K562 (cell line): ENCODE measurements around the gene RTN4. TPM values are rescaled to one million over a fixed set of nuclear protein-coding genes. Genes with fewer than 3 reads are reported as not detected.

Experiments used
- ARNT ChIP-seq, 2 experiments: fragments of 450-650 bp; IDR thresholded peaks; 2 replicates each; pipeline ENCODE4 v1.6.1; 2016; ENCODE audit warnings: mild to moderate bottlenecking in 1 of 2
- BRD9 ChIP-seq: fragments of 450-650 bp; IDR thresholded peaks from 2 replicates; pipeline ENCODE4 v1.6.1; 2018; ENCODE audit warnings: low read depth; ENCODE audit not compliant: partially characterized antibody
- C11orf30 ChIP-seq: fragments of 450-650 bp; IDR thresholded peaks from 2 replicates; pipeline ENCODE4 v1.6.1; 2016; ENCODE audit warnings: low read depth, mild to moderate bottlenecking
- CEBPG ChIP-seq, 3 experiments: fragments of 200-800 bp in 1 of 3; sonication (Bioruptor generic) in 1 of 3; sonication (generic) in 1 of 3; formaldehyde crosslinking in 1 of 3; IDR thresholded peaks in 2 of 3; conservative IDR thresholded peaks in 1 of 3; 2 replicates each; pipeline versions ENCODE4 v1.6.1 to v1.8.0; 2016 to 2022; ENCODE audit warnings: missing compliant biosample characterization in 2 of 3, missing genetic modification characterization in 2 of 3, mild to moderate bottlenecking in 1 of 3, missing genetic modification reagents in 1 of 3
- CHD1 ChIP-seq: fragments of 200-600 bp; sonication (generic); IDR thresholded peaks from one replicate; pipeline ENCODE4 v1.6.1; 2012; ENCODE audit warnings: mild to moderate bottlenecking, moderate library complexity, low read length, inconsistent platforms
- CREBBP ChIP-seq: IDR thresholded peaks from one replicate; pipeline ENCODE4 v1.6.1; 2012; ENCODE audit warnings: low read depth, mild to moderate bottlenecking, control low read depth, inconsistent platforms, low read length
- CTCFL ChIP-seq: IDR thresholded peaks from 2 replicates; pipeline ENCODE4 v1.6.1; 2011; ENCODE audit warnings: borderline replicate concordance, low read depth, mild to moderate bottlenecking, moderate library complexity, low read length; ENCODE audit not compliant: insufficient read depth, poor library complexity, severe bottlenecking
- EP400 ChIP-seq: fragments of 450-650 bp; IDR thresholded peaks from 2 replicates; pipeline ENCODE4 v1.6.1; 2017; ENCODE audit warnings: antibody characterized with exemption, mild to moderate bottlenecking, moderate library complexity
- EWSR1 ChIP-seq: fragments of 450-650 bp; IDR thresholded peaks from 2 replicates; pipeline ENCODE4 v1.6.1; 2018; ENCODE audit warnings: borderline replicate concordance, mild to moderate bottlenecking, low read depth, moderate library complexity; ENCODE audit not compliant: partially characterized antibody
- FOXA1 ChIP-seq: fragments of 450-650 bp; IDR thresholded peaks from 2 replicates; pipeline ENCODE4 v1.6.1; 2016; ENCODE audit warnings: mild to moderate bottlenecking, borderline replicate concordance
- MAFK ChIP-seq: IDR thresholded peaks from 2 replicates; pipeline ENCODE4 v1.6.1; 2011; ENCODE audit warnings: low read length, improper control_type of control experiment
- MYNN ChIP-seq, 2 experiments: sonication (generic); formaldehyde crosslinking in 1 of 2; IDR thresholded peaks; 2 replicates each; pipeline versions ENCODE4 v1.5.0 to v1.6.1; 2016 to 2020; ENCODE audit warnings: antibody characterized with exemption in 1 of 2, missing genetic modification reagents in 1 of 2
- NCOA1 ChIP-seq: fragments of 450-650 bp; IDR thresholded peaks from 2 replicates; pipeline ENCODE4 v1.6.1; 2016; ENCODE audit warnings: low read depth
- PRMT5 ChIP-seq: sonication (generic); formaldehyde crosslinking; IDR thresholded peaks from 2 replicates; pipeline ENCODE4 v1.5.0; 2020; ENCODE audit warnings: missing genetic modification reagents
- RFX7 ChIP-seq: fragments of 250-450 bp; sonication (Bioruptor Pico); IDR thresholded peaks from 2 replicates; pipeline ENCODE4 v1.5.1; 2021; ENCODE audit warnings: mild to moderate bottlenecking
- SIN3A ChIP-seq, 2 experiments: fragments of 150-350 bp in 1 of 2; IDR thresholded peaks; 2 replicates each; pipeline ENCODE4 v1.6.1; 2011 to 2016; ENCODE audit warnings: borderline replicate concordance in 2 of 2, low read depth in 2 of 2, low read length in 2 of 2, mild to moderate bottlenecking in 2 of 2, moderate library complexity in 2 of 2; ENCODE audit not compliant: control insufficient read depth in 1 of 2
- SNIP1 ChIP-seq: fragments of 450-650 bp; IDR thresholded peaks from 2 replicates; pipeline ENCODE4 v1.7.1; 2017; ENCODE audit warnings: low read depth, mild to moderate bottlenecking
- ZBTB1 ChIP-seq: sonication (generic); formaldehyde crosslinking; IDR thresholded peaks from 2 replicates; pipeline ENCODE4 v1.8.1; 2023; ENCODE audit warnings: missing genetic modification reagents, low read depth, mild to moderate bottlenecking, borderline replicate concordance
- ZBTB9 ChIP-seq: fragments of 450-650 bp; formaldehyde crosslinking; IDR thresholded peaks from 2 replicates; pipeline ENCODE4 v1.4.0; 2020; ENCODE audit warnings: mild to moderate bottlenecking, moderate library complexity
- ZNF175 ChIP-seq: fragments of 200-800 bp; sonication (Bioruptor generic); IDR thresholded peaks from 2 replicates; pipeline ENCODE4 v1.6.1; 2016; ENCODE audit warnings: low read depth, mild to moderate bottlenecking, missing genetic modification characterization, missing compliant biosample characterization
- ZNF512 ChIP-seq: IDR thresholded peaks from 2 replicates; pipeline ENCODE4 v1.6.1; 2016; ENCODE audit warnings: missing genetic modification characterization, missing compliant biosample characterization
- ZNF586 ChIP-seq: fragments of 450-650 bp; formaldehyde crosslinking; conservative IDR thresholded peaks from 2 replicates; pipeline ENCODE4 v1.4.0; 2020; ENCODE audit warnings: mild to moderate bottlenecking, moderate library complexity
- polyA plus RNA-seq, 8 experiments: library from polyadenylated mRNA; depleted of rRNA in 4 of 8; stranded (reverse) in 5 of 8; unstranded in 3 of 8; fragments of >200 nt; fragmentation: Nextera tagmentation in 2 of 8; fragmentation: Illumina TruSeq in 1 of 8; extraction: Ambion mirVana in 2 of 8; extraction: Trizol in 1 of 8; gene quantifications; 2 replicates each; pipeline versions ENCODE4 v1.2.1 to v1.2.3, GENCODE V29; 2011 to 2014; ENCODE audit warnings: inconsistent platforms in 1 of 8, missing spikeins in 1 of 8
- total RNA-seq, 7 experiments: library from RNA; depleted of rRNA in 6 of 7; stranded (reverse); fragments of >200 nt in 6 of 7; fragmentation: Illumina TruSeq in 2 of 7; extraction: Trizol in 2 of 7; gene quantifications; 2 replicates each; pipeline versions ENCODE4 v1.2.1 to v1.2.3, GENCODE V29; 2011 to 2021; ENCODE audit warnings: low replicate concordance in 1 of 7

Gene RTN4
- total and polyA plus RNA-seq, 9 of the 15 experiments (the other 6 are each of a cell fraction or from before 2014, with no cell fraction given) = 73.0 to 248 (median 116) TPM

GRCh38 chr2:55056024-55056521 is 5.8 kb upstream of the RTN4 start (continued):
- no peak for TF ChIP-seq CTCFL
- TF ChIP-seq SIN3A (IDR thresholded peaks at IDR 0.05; ENCODE audit: borderline replicate concordance in 2 of 2, control insufficient read depth in 1 of 2, low read depth in 2 of 2, low read length in 2 of 2) = no peak
- no peak for TF ChIP-seq FOXA1
- TF ChIP-seq MYNN (IDR thresholded peaks at IDR 0.05) = 0 out of 2 replicates have a peak, but pooled peaks have one; percentile 29
- TF ChIP-seq MYNN (CRISPR knock-in tag; IDR thresholded peaks at IDR 0.05) = no peak
- no peak for TF ChIP-seq ZBTB1 (CRISPR knock-in tag)
- TF ChIP-seq ARNT (IDR thresholded peaks at IDR 0.05) = 0 out of 4 replicates have a peak, but pooled peaks of 1 of the 2 experiments have one; percentile 21
- 0 out of 2 replicates have a peak, but pooled peaks have one; percentile 54 for TF ChIP-seq EP400
- peak; percentile 80 for TF ChIP-seq ZNF175 (CRISPR knock-in tag)
- no peak for TF ChIP-seq CREBBP
- no peak for TF ChIP-seq RFX7 (CRISPR knock-in tag)
- peak; percentile 95 for TF ChIP-seq CEBPG (CRISPR knock-in tag; IDR thresholded peaks at IDR 0.05)
- TF ChIP-seq CEBPG (tag; conservative IDR thresholded peaks at IDR 0.05 in 1 of 2, IDR thresholded peaks at IDR 0.05 in 1 of 2) = peak; percentile 87 to 96
- TF ChIP-seq BRD9 = peak; percentile 58
- TF ChIP-seq NCOA1 = no peak
- TF ChIP-seq MAFK = no peak
- no peak for TF ChIP-seq ZBTB9 (CRISPR knock-in tag)
- no peak for TF ChIP-seq PRMT5 (CRISPR knock-in tag)
- no peak for TF ChIP-seq CHD1
- TF ChIP-seq ZNF586 = no peak
- no peak for TF ChIP-seq EWSR1
- no peak for TF ChIP-seq SNIP1
- no peak for TF ChIP-seq C11orf30
- TF ChIP-seq ZNF512 (tag) = no peak
